Naive thymus-derived CD8-positive, alpha-beta T cell (primary cell): Measurements from ENCODE around the gene ACSM6. TPM values are rescaled to one million over a fixed set of nuclear protein-coding genes. Genes with fewer than 3 reads are reported as not detected.

Source experiments
- ATAC-seq, 2 donors: fragments of 150-1000 bp; cut with Tn5 transposase in 1 of 2; sonication (Bioruptor Pico), chemical (Tn5 transposase) in 1 of 2; 1 replicate in 1 of 2; 2 replicates in 1 of 2; pipeline ENCODE4 v1.10.0; 2021; ENCODE audit warnings: mild to moderate bottlenecking in 2 of 2, moderate library complexity in 2 of 2
- POLR2A ChIA-PET: fragments of 350-600 bp; sonication (Branson Sonifier 250); formaldehyde crosslinking; loops from one replicate; lab custom pipeline; 2021; ENCODE audit warnings: antibody characterized with exemption; lab: Charles Lee
- DNase-seq, 10 donors: peaks; one replicate each; pipeline versions ENCODE4 v3.0.0 to v3.0.0-alpha.2; 2020 to 2022
- H3K27ac Mint-ChIP-seq, 10 donors: one replicate each; pipeline ENCODE4 v1.8.0; 2020 to 2022; ENCODE audit warnings: mild to moderate bottlenecking in 10 of 10, mixed read lengths in 10 of 10, moderate library complexity in 4 of 10, inconsistent platforms in 1 of 10
- H3K27me3 Mint-ChIP-seq, 5 donors: one replicate each; pipeline ENCODE4 v1.8.0; 2021 to 2022; ENCODE audit warnings: mixed read lengths in 5 of 5
- H3K36me3 Mint-ChIP-seq, 3 donors: one replicate each; pipeline ENCODE4 v1.8.0; 2020 to 2022; ENCODE audit warnings: mixed read lengths in 3 of 3, mild to moderate bottlenecking in 2 of 3, inconsistent platforms in 1 of 3
- H3K4me1 Mint-ChIP-seq, 4 donors: one replicate each; pipeline ENCODE4 v1.8.0; 2021 to 2022; ENCODE audit warnings: mixed read lengths in 4 of 4
- H3K4me3 Mint-ChIP-seq, 10 donors: one replicate each; pipeline ENCODE4 v1.8.0; 2020 to 2022; ENCODE audit warnings: mild to moderate bottlenecking in 10 of 10, mixed read lengths in 10 of 10, moderate library complexity in 6 of 10, inconsistent platforms in 1 of 10
- H3K9me3 Mint-ChIP-seq, 9 donors: one replicate each; pipeline ENCODE4 v1.8.0; 2020 to 2022; ENCODE audit warnings: mixed read lengths in 9 of 9, mild to moderate bottlenecking in 3 of 9, inconsistent platforms in 1 of 9, moderate library complexity in 1 of 9
- polyA plus RNA-seq, 3 donors: library from polyadenylated mRNA; unstranded; fragments of 300-500 nt; fragmentation: Illumina TruSeq; gene quantifications; one replicate each; pipeline ENCODE4 v1.2.3, GENCODE V29; 2021
- total RNA-seq, 8 experiments: library from RNA in 2 of 8; stranded (reverse) in 2 of 8; gene quantifications; one replicate each; pipeline ENCODE4 v1.2.3 and lab custom pipeline; 2021 to 2026

ACSM6 gene
- total and polyA plus RNA-seq, 5 experiments from 2014 or later, result not detected

DNA sequence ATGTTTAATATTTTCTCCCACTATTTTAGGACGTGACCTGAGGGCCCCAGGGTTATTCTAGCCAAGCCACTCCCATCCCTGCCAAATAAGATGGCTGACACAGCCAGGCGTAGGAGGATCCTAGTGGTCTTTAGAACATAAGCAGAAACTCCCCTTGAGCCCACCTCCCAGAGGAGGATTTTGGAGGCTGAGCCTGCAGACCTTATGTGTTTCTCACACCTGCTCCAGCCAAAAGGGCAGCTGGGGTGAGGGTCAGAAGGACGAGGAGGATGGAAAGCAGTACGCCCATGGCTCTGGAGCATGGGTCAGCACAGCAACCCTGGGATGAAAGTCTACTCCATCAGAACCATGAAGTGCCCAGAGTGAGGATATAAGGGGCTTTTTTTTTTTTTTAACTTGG lies 56.8 kb downstream of the ACSM6 start:
- no peaks in the 10 kb centered on the region for H3K36me3 Mint-ChIP-seq
- peaks cover 0 to 6% (median 0%) of the 10 kb centered on the region in 4 donors for H3K4me1 Mint-ChIP-seq
- H3K4me3 Mint-ChIP-seq, result no peak overlapping the region
- DNase-seq, result no peak
- H3K27ac Mint-ChIP-seq, result no peak overlapping the region
- peaks cover 0 to 4% (median 0%) of the 10 kb centered on the region in 9 donors for H3K9me3 Mint-ChIP-seq
- ATAC-seq, result no peak
- POLR2A ChIA-PET, result no interaction called here
- peaks cover 2 to 29% (median 17%) of the 10 kb centered on the region in 5 donors for H3K27me3 Mint-ChIP-seq

DNA sequence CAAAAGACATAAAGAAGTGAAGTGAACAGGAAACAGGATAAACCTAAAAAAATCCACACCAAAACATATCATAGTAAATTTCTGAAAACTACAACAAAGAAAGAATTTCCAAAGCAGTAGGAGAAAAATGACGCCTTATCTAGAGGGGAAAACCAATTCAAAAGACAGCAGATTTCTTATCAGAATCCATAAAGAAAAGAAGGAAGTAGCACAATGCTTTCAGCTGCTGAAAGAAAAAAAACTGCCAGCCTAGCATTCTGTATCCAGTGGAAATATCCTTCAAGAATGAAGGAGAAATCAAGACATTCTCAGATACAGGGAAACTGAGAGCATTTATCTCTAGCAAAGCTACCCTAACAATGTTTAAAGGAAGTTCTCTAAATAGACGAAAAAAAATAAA lies 59.0 kb downstream of the ACSM6 start:
- POLR2A ChIA-PET, result no interaction called here
- no peak for ATAC-seq
- no peak overlapping the region for H3K4me3 Mint-ChIP-seq

DNA sequence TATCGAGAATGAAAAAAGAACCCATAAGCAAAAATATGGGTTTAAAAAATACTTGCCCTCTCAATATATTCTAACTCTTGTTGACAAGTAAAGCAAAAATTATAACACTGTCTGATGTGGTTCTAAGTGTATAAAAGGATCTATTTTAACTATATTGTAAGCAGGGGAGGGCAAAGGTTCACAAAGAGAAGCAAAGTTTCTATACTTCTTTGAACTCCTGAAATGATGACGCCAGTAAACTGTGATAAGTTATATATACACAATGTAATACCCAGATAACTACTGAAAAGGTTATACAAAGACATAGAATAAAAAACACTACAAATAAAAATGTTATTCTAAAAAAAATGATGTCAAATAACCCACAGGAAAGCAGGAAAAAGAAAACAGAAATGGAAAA lies 59.6 kb downstream of the ACSM6 start:
- peaks cover 2 to 37% (median 17%) of the 10 kb centered on the region in 5 donors for H3K27me3 Mint-ChIP-seq
- no peak overlapping the region for H3K27ac Mint-ChIP-seq
- no peak for DNase-seq
- no peaks in the 10 kb centered on the region for H3K36me3 Mint-ChIP-seq
- POLR2A ChIA-PET, result no interaction called here
- no peak for ATAC-seq
- peaks cover 0 to 8% (median 0%) of the 10 kb centered on the region in 9 donors for H3K9me3 Mint-ChIP-seq
- H3K4me1 Mint-ChIP-seq, result peaks cover 0 to 6% (median 0%) of the 10 kb centered on the region in 4 donors
- H3K4me3 Mint-ChIP-seq, result no peak overlapping the region

More for the DNA sequence above, 59.0 kb downstream of the ACSM6 start:
- H3K9me3 Mint-ChIP-seq, result peaks cover 0 to 8% (median 0%) of the 10 kb centered on the region in 9 donors
- H3K27ac Mint-ChIP-seq, result no peak overlapping the region
- H3K4me1 Mint-ChIP-seq, result peaks cover 0 to 6% (median 0%) of the 10 kb centered on the region in 4 donors
- no peaks in the 10 kb centered on the region for H3K36me3 Mint-ChIP-seq
- no peak for DNase-seq
- H3K27me3 Mint-ChIP-seq, result peaks cover 2 to 36% (median 17%) of the 10 kb centered on the region in 5 donors

DNA sequence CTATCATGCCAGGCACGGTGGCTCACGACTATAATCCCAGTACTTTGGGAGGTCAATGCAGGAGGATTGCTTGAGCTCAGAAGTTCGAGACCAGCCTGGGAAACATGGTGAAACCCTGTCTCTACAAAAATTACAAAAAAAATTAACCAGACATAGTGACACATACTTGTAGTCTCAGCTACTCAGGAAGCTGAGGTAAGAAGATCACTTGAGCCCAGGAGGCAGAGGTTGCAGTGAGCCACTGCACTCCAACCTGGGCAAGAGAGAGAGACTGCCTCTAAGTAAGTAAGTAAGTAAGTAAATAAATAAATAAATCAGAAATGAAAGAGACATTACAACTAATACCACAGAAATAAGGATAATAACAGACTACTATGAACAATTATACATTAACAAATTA lies 60.6 kb downstream of the ACSM6 start:
- Mint-ChIP-seq H3K4me1 (peaks cover 0 to 6% (median 0%) of the 10 kb centered on the region in 4 donors), H3K9me3 (peaks cover 0 to 8% (median 0%) of the 10 kb centered on the region in 9 donors), H3K4me3 (no peak overlapping the region), H3K27ac (no peak overlapping the region), H3K36me3 (no peaks in the 10 kb centered on the region), H3K27me3 (peaks cover under 1 to 37% (median 16%) of the 10 kb centered on the region in 5 donors)
- DNase-seq, result no peak
- POLR2A ChIA-PET, result no interaction called here
- no peak for ATAC-seq

DNA sequence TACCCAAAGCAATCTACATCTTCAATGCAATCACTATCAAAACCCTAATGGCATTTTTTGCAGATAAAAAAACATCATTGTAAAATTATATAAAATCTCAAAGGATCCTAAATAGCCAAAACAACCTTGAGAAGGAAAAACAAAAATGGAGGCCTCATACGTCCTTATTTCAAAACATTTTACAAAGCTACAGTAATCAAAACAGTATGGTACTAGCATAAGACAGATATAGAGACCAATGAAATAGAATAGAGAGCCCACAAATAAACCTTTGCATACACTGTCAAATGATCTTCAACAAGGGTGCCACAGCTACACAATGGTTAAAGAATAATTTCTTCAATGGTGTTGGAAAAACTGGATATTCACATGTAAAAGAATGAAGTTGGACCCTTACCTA lies 62.2 kb downstream of the ACSM6 start:
- peaks cover 0 to 6% (median 0%) of the 10 kb centered on the region in 4 donors for H3K4me1 Mint-ChIP-seq
- peaks cover 0 to 27% (median 14%) of the 10 kb centered on the region in 5 donors for H3K27me3 Mint-ChIP-seq
- ATAC-seq (no peak), DNase-seq (no peak)
- H3K27ac Mint-ChIP-seq, result no peak overlapping the region
- POLR2A ChIA-PET, result no interaction called here
- no peaks in the 10 kb centered on the region for H3K36me3 Mint-ChIP-seq
- peaks cover 0 to 8% (median 0%) of the 10 kb centered on the region in 9 donors for H3K9me3 Mint-ChIP-seq
- no peak overlapping the region for H3K4me3 Mint-ChIP-seq

DNA sequence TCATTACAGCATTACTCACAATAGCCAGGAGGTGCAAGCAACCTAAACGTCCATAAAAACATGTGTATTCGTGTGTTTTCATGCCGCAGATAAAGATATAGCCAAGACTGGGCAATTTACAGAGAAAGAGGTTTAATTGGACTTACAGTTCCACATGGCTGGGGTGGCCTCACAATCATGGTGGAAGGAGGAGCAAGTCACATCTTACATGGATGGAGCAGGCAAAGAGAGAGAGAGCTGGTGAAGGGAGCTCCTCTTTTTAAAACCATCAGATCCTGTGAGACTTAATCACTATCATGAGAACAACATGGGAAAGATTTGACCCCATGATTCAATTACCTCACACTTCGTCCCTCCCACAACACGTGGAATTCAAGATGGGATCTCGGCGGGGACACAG lies 63.8 kb downstream of the ACSM6 start:
- DNase-seq (no peak), ATAC-seq (no peak)
- peaks cover 0 to 8% (median 0%) of the 10 kb centered on the region in 9 donors for H3K9me3 Mint-ChIP-seq
- H3K27ac Mint-ChIP-seq, result no peak overlapping the region
- peaks cover 0 to 6% (median 0%) of the 10 kb centered on the region in 4 donors for H3K4me1 Mint-ChIP-seq
- POLR2A ChIA-PET, result no interaction called here
- H3K36me3 Mint-ChIP-seq, result no peaks in the 10 kb centered on the region
- H3K4me3 Mint-ChIP-seq, result no peak overlapping the region
- peaks cover 0 to 12% (median 8%) of the 10 kb centered on the region in 5 donors for H3K27me3 Mint-ChIP-seq

DNA sequence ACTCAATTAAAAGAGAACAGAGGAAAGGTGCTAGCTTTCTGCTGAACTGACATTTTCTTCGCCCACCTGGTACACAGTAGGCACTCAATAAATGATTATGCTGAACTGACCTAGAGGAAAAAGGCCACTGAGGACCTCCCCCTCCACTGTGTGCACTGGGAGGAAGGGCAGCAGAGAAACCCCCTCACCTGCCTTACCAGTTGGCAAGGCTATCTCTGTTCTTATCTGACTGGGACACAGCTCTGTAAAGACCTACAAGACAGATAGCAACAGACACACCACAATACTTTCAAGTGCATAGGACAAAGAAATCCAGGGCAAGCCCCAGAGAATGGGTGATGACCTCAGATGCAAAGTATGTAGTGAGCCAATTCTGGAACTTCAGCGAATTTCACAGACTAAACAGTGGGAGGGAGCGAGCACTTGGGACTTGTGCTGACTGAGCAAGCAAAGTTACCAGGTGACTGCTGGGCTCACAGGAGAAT lies 66.4 kb downstream of the ACSM6 start:
- H3K27me3 Mint-ChIP-seq, result peaks cover 0 to 15% (median 4%) of the 10 kb centered on the region in 5 donors
- no peak overlapping the region for H3K4me3 Mint-ChIP-seq
- H3K36me3 Mint-ChIP-seq, result no peaks in the 10 kb centered on the region
- no peak for ATAC-seq
- H3K27ac Mint-ChIP-seq, result peak overlapping the region in 1 of 10 donors; percentile 15
- peaks cover 0 to 7% (median 0%) of the 10 kb centered on the region in 4 donors for H3K4me1 Mint-ChIP-seq
- POLR2A ChIA-PET, result no interaction called here
- no peak for DNase-seq
- peaks cover 0 to 8% (median 0%) of the 10 kb centered on the region in 9 donors for H3K9me3 Mint-ChIP-seq

DNA sequence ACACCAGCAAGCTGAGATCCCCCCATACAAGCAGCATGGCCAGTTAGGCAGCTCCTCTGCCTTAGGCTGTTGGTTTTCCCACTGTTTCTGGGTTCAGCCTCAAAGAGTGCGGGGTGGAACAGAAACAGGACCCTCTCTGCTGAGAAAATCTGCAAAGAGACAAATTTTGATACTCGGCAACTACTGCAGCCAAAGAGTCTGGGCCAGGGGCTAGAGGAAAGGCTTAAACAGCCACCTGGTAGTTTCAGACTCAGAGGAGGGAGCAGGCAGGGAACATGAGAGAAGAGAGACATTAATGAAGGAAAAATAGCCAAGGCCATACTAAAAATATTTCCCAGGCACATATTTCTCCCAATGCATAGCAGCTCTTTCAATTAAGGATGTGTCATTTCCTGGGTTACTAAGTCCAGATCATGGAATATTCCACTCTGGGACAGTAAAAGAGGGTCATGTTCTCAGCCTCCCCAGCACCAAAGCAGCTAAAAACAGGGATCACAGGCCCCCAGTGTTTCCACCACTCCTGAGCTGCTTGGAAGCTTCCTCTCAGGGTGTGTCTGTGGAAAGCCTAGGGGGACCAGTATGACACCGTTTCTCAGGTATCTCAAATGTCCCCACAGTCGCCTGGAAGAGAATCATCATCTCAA lies 67.0 kb downstream of the ACSM6 start:
- peaks cover 0 to 15% (median 4%) of the 10 kb centered on the region in 5 donors for H3K27me3 Mint-ChIP-seq
- no peak for ATAC-seq
- no peaks in the 10 kb centered on the region for H3K36me3 Mint-ChIP-seq
- H3K9me3 Mint-ChIP-seq, result peaks cover 0 to 3% (median 0%) of the 10 kb centered on the region in 9 donors
- H3K27ac Mint-ChIP-seq, result no peak overlapping the region
- POLR2A ChIA-PET, result no interaction called here
- H3K4me3 Mint-ChIP-seq, result no peak overlapping the region
- DNase-seq, result no peak
- H3K4me1 Mint-ChIP-seq, result peaks cover 0 to 7% (median 0%) of the 10 kb centered on the region in 4 donors

DNA sequence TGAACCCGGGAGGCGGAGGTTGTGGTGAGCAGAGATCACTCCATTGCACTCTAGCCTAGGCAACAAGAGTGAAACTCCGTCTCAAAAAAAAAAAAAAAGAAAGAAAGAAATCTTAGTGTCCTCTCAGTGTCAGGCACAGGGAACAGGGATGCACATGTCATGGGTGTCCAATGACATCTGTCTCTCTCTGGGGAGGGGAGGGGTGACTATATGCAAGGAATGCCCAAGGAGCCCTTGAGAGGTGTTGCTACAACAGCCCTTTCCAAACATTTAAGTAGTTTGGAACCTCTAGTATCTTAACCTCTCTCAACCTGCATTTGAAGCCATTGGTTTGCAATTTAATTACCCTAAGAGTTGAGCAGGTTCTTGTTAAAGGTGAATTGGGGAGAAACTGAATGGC lies 67.9 kb downstream of the ACSM6 start:
- no peaks in the 10 kb centered on the region for H3K36me3 Mint-ChIP-seq
- no peak for DNase-seq
- no peak for ATAC-seq
- no peak overlapping the region for H3K4me3 Mint-ChIP-seq
- POLR2A ChIA-PET, result no interaction called here
- peaks cover 0 to 15% (median 4%) of the 10 kb centered on the region in 5 donors for H3K27me3 Mint-ChIP-seq
- no peak overlapping the region for H3K27ac Mint-ChIP-seq
- H3K9me3 Mint-ChIP-seq, result no peaks in the 10 kb centered on the region
- H3K4me1 Mint-ChIP-seq, result peaks cover 0 to 14% (median 0%) of the 10 kb centered on the region in 4 donors

DNA sequence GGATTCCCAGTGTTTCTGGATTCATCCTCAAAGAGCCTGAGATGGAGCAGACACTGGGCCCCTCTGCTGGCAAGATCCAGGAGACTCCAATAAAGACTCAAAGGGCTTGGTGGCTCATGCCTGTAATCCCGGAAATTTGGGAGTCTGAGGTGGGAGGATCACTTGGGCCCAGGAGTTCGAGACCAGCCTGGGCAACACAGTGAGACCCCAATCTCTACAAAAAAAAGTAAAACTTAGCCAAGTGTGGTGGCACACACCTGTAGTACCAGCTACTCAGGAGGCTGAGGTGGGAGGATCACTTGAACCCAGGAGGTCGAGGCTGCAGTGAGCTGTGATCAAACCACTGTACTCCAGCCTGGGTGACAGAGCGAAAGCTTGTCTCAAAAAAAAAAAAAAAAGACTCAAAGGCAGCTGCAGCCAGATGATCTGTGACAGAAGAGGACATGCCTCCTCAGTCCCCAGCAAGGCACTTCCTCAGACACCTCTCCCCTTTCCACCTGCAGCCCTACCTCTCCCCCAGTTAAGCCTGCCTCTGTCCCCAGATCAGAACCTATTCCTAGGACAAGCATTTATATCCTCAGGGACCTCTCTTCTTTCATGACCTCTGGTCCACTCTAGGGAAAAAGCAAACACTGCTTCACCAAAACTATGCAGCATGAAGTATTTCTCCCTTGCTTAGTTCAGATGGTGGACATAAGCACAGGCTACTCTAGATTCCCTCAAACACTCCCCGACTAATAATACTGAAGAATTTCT lies 68.9 kb downstream of the ACSM6 start:
- peaks cover 0 to 10% (median 4%) of the 10 kb centered on the region in 5 donors for H3K27me3 Mint-ChIP-seq
- H3K4me1 Mint-ChIP-seq, result peaks cover 0 to 15% (median 0%) of the 10 kb centered on the region in 4 donors
- no peak overlapping the region for H3K27ac Mint-ChIP-seq
- DNase-seq, result no peak
- no peaks in the 10 kb centered on the region for H3K36me3 Mint-ChIP-seq
- ATAC-seq, result no peak
- H3K4me3 Mint-ChIP-seq, result no peak overlapping the region
- POLR2A ChIA-PET, result no interaction called here
- no peaks in the 10 kb centered on the region for H3K9me3 Mint-ChIP-seq

DNA sequence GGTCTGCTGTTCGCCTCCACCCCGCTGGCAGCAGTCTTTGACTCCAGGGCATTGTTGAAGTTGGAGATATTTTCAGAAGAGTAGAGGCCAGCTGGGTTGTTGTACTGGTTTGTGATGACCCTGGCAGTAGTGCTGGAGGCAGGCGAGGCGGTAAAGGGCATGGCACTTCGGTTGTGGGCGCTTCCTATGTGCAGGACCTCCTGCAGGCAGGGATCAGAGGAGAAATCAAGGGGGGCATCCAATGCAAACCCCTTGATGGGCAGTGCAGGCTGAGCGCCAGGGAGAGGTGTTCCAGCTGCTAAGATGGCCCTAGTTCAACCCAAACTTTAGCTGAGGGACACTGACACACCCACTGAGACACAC lies 69.8 kb downstream of the ACSM6 start:
- no peak overlapping the region for H3K4me3 Mint-ChIP-seq
- no peaks in the 10 kb centered on the region for H3K9me3 Mint-ChIP-seq
- peaks cover 0 to 9% (median 4%) of the 10 kb centered on the region in 5 donors for H3K27me3 Mint-ChIP-seq
- ATAC-seq, result no peak
- no peaks in the 10 kb centered on the region for H3K36me3 Mint-ChIP-seq
- POLR2A ChIA-PET, result no interaction called here
- H3K27ac Mint-ChIP-seq, result peak overlapping the region in 2 of 10 donors; percentile 36 to 70
- peaks cover 0 to 15% (median 0%) of the 10 kb centered on the region in 4 donors for H3K4me1 Mint-ChIP-seq
- no peak for DNase-seq

DNA sequence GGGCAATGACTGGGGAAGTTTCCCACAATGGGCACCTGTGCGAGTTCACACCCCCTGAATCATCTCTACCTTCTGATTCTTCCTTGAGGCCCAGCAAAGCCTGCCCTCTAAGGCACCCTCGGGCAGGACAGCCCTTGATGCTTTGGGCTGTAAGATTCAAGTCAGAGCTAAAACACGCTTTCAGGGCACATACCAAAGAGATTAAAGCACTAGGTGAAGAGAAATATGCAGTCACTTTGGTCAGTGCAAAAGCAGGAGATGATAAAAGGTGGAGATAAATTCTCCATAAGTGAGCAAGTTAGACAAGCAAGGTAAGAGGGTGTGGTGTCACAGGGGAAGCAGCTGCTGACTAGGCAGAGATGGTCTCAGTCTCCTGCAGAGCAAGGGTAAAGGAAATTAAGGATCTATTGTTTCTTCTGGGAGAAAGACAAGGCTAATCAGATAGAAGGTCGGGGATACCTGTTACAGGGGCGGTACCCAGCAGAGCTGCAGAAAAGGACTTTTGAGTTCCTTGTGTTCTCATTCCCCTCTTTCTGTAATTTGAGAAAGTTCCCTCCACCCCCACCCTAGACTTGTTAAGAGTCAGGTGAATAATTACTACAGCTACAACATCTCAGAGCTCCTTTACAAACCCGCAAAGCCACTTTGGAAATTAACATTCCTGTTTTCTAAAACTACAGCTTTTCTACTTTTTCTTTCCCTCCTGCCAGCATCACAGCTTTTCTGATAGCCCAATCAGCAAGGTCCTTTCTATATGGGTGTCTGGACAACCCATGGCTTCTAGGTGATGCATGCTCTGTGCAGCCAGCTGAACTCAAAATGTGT lies 70.4 kb downstream of the ACSM6 start:
- POLR2A ChIA-PET, result no interaction called here
- H3K4me1 Mint-ChIP-seq, result peaks cover 0 to 15% (median 0%) of the 10 kb centered on the region in 4 donors
- H3K4me3 Mint-ChIP-seq, result no peak overlapping the region
- ATAC-seq, result no peak
- peaks cover 0 to 9% (median 4%) of the 10 kb centered on the region in 5 donors for H3K27me3 Mint-ChIP-seq
- no peaks in the 10 kb centered on the region for H3K9me3 Mint-ChIP-seq
- H3K36me3 Mint-ChIP-seq, result no peaks in the 10 kb centered on the region
- no peak for DNase-seq
- H3K27ac Mint-ChIP-seq, result peak overlapping the region in 1 of 10 donors; percentile 35
